AG20443 (cell line): ENCODE results near the gene RFC5.
"Not testable (repeated sequence)": the region's sequence is repeated elsewhere in the genome, so short reads cannot be mapped to it uniquely, and the experiment has no call there.

Experiments
- DNase-seq: peaks from one replicate; pipeline ENCODE4 v3.0.0; 2012; ENCODE audit warnings: low spot score, mixed read lengths

The RFC5 gene

GRCh38 chr12:118016424-118017264 is at the start of gene RFC5:
TSS of gene RFC5 (plus strand) at chr12:118016703. CDS start at chr12:118016828, 125 bp downstream.
- peak; percentile 100 for DNase-seq

DNA sequence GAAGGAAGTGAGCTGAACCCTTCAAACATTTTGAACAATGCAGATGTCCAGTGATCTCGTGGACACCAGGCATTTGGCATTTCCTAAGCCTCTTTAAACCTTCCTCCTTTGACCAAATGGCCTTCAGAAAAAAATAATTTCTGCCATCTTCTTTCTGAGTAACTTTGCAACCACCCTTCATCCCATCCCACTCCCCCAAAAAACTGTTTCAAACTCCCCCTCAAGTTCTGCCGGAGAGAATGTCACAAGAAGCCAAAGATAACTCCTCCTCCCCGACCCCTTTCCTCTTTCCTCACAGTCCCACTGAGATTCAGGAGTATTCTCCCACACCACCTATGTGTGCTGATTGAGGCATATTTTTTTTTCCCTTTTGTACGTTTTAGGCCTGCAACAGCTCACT is 49.5 kb upstream of the RFC5 start:
- no peak for DNase-seq

- DNase-seq, result no peak
Measured at GRCh38 chr12:117967512-117967911, 49.0 kb upstream of the RFC5 start.

- DNase-seq, result no peak
Measured at GRCh38 chr12:117968151-117968789, 48.2 kb upstream of the RFC5 start.

GRCh38 chr12:117968826-117969659 is 47.5 kb upstream of the RFC5 start, which contains the start of gene KSR2:
TSS of gene KSR2 (minus strand) at chr12:117968990. CDS start at chr12:117968255, 735 bp downstream.
- peak; percentile 56 for DNase-seq

DNA sequence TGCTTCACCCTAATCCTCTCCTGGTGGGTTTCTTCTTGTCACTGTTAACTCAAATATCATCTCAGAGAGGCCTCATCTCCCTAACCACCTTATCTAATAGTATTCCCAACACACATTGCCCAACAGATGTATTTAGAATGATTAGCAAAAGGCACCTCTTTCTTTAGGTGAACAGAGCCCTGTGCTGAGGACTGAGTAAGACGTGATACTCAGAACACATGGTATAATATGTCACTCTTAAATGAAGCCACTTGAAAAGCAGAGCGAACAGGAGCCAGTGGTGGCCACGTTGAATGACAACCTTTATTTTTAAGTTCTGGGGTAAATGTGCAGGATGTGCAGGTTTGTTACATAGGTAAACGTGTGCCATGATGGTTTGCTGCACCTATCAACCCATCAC is 46.2 kb upstream of the RFC5 start:
- DNase-seq, result no peak

GRCh38 chr12:117972301-117972700 is 44.2 kb upstream of the RFC5 start:
- no peak for DNase-seq

- no peak for DNase-seq
Measured at GRCh38 chr12:117975006-117975405, 41.5 kb upstream of the RFC5 start.

DNA sequence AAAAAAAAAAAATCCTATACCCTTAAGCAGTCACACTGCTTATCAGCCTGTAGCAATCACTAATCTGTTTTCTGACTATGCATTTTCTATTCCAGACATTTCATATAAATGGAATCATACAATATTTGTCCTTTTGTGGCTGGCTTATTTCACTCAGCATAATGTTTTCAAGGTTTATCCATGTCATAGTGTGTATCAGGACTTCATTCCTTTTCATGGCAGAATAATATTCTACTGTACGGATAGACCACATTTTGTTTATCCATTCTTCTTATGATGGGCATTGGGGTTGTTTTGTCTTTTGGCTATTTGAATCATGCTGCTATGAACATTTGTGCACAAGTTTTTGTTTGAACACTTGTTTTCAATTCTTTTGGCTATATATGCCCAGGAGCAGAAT is 39.1 kb upstream of the RFC5 start:
- DNase-seq, result no peak

DNA sequence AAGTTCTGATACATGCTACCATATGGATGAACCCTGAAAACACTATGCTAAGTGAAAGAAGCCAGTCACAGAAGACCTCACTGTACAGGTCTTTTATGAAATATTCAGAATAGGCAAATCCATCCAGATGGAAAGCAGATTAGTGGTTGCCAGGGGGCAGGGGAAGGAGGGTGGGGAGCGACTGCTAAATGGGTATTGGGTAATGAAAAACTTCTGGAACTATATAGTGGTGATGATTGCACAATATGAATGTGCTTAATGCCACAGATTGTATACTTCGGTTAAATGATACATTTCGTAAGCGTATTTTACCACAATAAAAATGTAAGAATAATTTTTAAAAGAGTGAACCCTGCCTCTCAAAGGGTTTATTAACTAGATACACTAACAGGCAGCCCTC is 35.9 kb upstream of the RFC5 start:
- DNase-seq, result no peak

DNA sequence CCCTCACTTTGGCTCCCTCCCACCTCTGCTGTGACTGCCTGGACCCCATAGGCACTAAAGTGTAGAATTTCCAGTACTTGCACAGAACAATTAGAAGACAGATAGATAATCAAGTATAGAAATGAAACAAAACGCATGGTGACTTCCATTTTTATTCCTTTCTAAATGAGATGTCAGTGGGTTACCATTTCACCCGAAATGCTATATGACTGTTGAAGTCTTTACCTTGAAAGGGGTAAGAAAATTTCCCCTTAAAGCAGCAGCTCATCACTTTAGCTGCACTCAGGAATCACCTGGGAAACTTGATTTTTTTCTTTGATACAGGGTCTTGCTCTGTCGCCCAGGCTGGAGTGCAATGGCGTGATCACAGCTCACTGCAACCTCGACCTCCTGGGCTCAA is 35.2 kb upstream of the RFC5 start:
- no peak for DNase-seq

GRCh38 chr12:117985182-117985581 is 31.3 kb upstream of the RFC5 start:
- no peak for DNase-seq

- peak; percentile 42 for DNase-seq
Measured at GRCh38 chr12:117986705-117987469, 29.6 kb upstream of the RFC5 start.

DNA sequence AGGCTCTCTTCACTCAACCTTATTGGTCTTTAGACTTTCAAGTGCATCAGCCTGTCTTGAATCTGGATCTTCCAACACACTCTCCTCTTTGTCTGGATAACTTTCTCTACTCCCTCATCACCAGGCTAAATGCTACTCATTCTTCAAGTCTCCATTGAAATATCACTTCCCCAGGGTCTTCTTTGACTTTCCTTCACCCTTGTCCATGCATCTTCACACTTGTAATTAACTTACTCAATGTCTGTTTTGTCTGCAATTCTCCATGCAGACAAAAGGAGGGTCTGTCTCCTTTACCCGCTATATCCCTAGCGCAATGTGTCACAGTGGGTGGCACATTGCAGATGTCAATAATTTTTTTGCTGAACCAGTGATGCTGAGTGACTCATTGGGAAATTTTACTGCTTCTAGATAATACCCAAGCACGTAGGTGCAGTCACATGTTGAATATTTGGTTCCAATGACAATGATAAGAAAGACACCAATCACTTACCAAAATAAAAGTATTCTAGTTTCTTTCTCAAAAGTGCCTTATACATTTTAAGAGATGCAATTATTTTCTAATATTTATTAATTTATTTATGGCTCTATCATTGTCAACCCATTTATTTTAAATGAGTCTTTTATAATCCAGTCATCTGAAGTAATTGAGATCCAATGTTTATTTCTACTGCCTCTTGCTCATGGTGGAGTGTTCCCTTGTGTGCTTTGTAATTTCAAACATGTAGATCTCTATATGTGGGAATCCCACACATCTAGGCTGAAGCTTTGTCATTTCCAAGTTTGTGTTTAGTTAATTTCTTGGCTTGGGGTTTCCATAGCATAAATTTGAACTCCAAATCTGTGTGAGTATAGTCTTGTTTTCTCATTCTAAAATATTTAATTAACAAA is 21.7 kb upstream of the RFC5 start:
- DNase-seq, result no peak

DNA sequence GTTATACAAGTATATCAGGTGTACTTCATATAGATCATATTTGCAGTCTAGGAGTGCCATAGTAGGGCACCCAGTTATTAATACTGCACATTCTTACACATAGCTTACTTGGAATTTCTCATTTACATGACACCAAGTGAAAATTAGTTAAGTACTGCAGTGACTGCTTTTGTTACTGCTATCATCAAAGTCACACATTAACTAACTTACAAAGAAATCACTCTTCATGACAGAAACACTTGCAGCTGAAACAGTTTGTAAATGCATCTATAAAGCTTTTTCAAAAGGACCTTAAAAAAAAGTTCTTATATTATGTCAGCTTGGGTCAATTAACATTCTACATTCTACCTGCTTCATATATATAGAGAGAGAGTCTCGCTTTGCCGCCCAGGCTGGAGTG is 17.8 kb upstream of the RFC5 start:
- no peak for DNase-seq

DNA sequence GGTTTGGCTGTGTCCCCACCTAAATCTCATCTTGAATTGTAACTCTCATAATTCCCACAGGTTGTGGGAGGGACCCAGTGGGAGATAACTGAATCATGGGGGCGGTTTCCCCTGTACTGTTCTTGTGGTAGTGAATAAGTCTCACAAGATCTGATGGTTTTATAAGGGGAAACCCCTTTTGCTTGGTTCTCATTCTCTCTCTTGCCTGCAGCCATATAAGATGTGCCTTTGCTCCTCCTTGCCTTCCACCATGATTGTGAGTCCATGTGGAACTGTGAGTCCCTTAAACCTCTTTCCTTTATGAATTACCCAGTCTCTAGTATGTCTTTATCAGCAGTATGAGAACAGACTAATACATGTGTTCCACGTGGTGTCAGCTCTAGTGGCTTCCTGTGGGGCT is 16.7 kb upstream of the RFC5 start:
- DNase-seq, result not testable (repeated sequence)

DNA sequence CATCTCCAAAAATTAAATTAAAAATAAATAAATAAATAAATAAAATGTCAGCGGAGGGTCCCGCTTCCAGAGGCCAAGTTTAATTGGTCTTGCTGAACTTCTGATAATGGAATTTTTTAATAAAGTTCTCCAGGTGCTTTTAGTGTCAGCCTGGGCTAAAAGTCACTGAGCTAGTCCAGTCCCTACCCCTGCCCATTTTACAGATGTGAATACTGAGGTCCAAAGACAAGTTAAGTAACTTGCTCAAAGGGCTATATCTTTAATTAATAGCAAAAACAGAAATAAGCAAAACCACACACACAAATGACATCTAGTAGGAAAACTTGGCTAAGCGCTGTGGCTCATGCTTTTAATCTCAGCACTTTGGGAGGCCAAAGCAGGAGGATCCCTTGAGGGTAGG is 5.6 kb upstream of the RFC5 start:
- DNase-seq, result no peak

DNA sequence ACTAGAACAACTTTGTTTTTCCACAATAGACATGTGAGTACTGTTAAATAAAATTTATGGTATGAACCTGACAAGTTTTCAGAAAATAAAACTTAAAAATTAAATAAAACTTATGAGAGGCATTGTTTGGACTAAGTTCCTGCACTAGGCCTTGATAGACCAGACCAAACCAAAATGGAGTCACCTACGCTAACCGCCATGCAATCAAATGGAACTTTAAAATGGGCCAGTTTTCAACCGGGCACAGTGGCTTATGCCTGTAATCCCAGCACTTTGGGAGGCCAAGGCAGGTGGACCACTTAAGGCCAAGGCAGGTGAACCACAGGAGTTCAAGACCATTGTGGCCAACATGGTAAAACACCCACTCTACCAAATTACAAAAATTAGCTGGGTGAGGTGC is 5.1 kb upstream of the RFC5 start:
- no peak for DNase-seq

DNA sequence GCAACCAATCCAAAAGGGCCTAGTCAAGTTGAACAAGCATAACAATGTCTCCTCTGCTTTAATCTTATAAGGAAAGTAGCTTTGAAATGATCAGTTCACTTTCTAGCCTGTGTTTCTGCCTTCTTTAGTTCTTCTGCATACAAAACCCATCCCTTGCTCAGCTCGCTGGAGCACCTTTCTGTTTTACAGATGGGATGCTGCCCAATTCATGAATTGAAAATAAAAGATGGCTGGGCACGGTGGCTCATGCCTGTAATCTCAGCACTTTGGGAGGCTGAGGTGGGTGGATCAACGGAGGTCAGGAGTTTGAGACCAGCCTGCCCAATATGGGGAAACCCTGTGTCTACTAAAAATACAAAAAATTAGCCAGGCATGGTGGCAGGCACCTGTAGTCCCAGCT is 4.5 kb upstream of the RFC5 start:
- DNase-seq, result no peak

DNA sequence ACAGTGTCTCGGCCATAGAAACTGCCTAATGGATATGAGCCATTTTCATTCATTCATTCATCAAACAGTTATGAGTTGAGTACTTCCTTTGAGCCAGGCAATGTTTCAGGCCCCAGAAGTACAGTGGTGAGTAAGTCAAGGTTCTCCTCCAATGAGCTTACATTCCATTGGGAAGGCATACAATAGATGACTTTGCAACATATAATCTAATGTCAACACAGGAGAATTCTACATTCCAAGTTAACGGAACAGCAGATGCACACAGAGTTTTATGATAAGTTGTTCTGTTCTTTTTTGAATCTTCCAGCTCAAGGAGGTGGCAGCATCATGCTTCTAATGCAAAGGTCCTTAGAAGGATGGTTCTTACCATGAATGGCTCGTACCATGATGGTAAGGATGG is 3.2 kb upstream of the RFC5 start:
- DNase-seq, result no peak

GRCh38 chr12:118015306-118015705 is 1.2 kb upstream of the RFC5 start:
- DNase-seq, result no peak
